GM18520 (cell line): ENCODE data around the gene MLXIPL.
"Not testable (repeated sequence)": the region's sequence is repeated elsewhere in the genome, so short reads cannot be mapped to it uniquely, and the experiment has no call there.

Source experiments
- ATAC-seq: cut with Tn5 transposase; IDR thresholded peaks from one replicate; pipeline ENCODE4 v1.9.1; 2021; ENCODE audit not compliant: unreplicated experiment

The MLXIPL gene

DNA sequence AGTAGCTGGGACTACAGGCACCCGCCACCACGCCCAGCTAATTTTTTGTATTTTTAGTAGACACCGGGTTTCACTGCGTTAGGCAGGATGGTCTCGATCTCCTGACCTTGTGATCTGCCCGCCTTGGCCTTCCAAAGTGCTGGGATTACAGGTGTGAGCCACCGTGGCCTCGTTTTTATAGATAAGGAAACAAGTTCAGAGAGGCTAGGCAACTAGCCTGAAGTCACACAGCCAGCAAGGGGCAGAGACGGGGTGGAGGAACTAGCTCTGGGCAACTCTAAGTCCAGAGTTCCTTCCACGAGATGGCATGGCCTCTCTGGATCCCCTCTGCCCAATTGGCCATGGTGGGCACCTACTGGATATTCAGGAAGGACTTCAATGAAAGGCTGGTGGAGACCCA, 9.4 kb downstream of the MLXIPL start:
- not testable (repeated sequence) for ATAC-seq

GRCh38 chr7:73613954-73614735, 10.2 kb downstream of the MLXIPL start:
- ATAC-seq: no peak

DNA sequence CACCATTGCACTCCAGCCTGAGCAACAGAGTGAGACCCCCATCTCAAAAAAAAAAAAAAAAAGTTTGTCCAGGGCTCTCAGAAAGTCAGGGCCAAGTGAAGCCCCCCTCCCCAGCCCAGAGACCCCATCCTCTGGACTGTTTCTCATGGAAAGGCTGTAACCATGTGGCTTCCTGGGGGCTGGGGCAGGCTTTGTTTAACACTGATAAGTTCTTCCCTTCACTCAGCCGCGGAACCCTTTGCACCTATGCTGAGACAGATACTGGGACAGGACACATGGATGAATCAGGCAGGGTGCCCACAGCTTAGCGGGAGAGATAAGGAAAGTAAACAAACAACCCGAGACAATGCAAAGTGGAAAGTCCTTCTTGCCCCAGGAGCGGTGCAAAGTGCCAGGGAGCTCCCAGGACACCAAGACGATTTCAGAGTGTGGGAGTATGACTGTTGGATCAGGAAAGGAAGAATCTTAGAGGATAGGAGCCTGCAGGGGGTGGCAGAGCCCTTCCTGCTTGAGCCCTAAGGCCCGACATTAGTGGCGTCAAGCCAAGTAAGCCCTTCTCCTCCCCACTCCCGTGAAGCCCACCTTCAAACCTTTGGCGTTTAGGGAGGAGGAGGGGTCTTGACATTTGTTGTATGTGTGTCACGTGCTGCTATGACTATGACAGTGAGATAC, 11.6 kb downstream of the MLXIPL start:
- no peak for ATAC-seq

DNA sequence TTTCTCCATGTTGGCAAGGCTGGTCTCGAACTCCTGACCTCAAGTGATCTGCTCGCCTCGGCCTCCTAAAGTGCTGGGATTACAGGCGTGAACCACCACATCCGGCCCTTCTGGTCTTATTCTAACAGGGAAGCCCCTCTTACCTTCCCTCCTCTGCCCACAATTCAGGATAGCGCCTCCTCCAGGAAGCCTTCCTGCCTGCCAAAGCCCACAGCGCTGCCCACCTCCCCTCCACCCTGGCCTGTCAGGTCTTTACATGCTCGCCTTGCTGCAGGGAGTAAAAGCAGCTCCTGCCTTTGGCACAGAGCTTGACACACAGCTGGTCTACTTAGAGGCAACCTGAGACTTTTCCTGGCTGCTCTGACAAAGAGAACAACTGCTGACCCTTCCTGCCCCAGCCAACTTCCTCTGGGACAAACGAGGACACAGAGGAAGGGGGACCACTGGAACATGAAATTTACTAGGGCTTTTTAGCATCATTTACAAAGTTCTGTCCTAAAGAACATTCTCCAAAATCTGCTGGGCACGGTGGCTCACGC, 13.2 kb downstream of the MLXIPL start:
- ATAC-seq: no peak

- ATAC-seq: no peak
Measured at GRCh38 chr7:73610105-73610504, 14.2 kb downstream of the MLXIPL start.

GRCh38 chr7:73607692-73607983, 16.7 kb downstream of the MLXIPL start:
- ATAC-seq: not testable (repeated sequence)

DNA sequence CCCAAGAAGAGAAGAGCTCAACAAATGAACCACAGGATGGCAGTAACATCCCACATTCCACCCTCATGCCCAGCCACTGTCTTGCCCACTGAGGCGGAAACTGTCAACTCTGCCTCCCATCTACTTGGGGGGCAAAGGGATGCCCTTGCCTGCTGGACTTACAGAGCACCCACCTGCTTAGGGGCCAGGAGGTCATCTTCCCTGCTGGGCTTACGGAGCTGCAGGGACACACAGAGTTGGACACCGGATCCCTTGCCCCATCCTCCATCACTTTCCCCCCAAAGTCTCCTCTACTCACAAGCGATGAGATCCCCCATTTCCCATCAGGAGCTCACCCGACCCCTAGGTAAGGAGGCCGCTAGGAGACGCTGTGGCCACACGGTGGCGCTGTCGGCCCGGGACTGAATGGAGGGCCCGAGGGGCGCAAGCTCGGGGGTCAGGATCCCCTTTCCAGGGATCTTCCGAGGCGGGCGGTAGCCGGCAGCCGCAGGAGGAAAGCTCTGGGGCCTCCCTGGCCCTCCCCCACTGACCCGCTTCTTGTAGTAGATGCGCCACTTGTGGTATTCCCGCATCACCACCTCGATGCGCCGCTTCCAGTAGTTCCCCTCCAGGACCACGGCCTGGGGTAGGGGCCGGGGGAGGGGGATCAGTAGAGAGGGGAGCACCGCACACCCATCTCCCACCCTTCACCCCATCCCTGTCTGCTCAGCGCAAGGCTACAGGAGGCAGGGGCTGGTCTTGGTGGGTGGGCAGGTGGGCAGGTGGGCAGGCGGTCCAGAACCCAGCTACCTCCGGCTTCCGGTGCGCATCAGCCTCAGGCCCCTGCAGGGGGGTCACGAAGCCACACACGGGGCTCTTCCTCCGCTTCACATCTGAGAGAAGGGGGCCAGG, 17.3 kb downstream of the MLXIPL start:
- ATAC-seq: no peak

DNA sequence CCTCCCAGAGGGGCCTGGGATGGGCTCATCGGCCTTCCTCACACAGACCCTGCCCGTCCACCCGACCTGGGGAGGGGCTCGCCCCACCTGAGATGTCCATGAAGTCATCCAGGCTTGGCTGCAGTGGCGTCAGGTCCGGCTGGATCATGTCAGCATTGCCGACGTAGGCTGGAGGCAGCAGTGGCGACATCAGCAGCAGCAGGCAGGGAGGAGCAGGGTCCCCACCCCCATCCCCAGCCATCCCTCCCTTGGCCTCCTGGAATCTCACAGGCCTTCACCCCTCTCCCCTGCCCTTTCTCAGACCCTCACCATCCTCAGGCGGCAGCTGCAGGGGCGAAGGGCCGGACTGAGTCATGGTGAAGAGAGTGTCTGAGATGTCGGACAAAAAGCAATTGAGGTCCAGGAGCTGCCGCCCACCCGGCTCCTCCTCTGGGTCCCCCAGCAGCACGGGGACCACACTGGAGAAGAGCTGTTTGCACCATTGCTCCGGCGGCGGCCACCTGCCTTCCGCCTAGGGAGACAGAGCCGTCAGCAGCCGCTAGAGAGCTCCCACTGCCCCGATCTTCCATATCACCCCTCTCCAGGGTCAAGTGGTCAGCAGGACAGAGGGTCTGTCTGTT, 18.6 kb downstream of the MLXIPL start:
- ATAC-seq: no peak

DNA sequence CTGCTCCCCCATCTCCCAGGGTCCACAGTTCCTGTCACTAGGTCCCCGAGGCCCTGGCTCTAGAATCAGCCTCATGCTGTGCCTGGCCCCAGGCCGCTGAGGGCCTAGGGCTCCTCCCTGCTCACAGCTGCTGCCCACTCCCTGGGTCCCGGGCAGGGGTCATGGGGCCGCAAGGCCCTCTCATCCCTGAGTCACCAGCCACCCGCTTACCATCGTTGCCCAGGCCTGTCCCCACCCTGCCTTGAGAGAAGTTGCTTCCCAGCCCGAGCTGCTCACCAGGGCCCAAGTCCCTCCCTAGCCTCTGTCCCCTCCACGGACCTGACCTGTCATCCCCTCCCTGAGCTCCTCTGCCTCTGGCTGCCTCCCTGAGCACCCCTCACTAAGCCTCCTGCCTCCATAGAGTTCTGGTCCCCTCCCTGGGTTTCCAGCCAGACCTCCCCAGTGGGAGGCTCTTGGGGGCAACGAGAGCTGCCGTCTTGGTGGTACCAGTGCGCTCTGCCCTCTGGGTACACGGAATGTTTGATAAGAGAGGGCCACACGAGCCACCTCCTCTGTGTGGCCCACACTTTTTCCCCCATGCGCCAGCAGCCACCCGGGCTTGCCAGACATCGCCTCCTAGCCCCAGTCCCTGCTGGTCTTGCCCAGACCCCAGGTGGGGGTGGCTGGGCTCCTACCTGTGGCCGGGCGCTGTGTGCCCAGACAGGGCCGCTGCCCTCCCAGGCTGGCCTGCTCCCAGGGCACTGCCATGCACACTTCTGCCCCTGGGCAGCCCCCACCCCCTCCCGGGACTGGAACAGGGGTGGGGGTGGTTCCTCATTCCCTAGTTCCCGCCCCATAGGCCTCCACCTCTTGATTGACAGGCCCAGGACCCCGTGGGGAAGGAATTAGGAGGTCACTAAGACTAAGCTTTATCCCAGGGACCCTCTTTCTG, 21.3 kb downstream of the MLXIPL start:
- ATAC-seq: no peak

DNA sequence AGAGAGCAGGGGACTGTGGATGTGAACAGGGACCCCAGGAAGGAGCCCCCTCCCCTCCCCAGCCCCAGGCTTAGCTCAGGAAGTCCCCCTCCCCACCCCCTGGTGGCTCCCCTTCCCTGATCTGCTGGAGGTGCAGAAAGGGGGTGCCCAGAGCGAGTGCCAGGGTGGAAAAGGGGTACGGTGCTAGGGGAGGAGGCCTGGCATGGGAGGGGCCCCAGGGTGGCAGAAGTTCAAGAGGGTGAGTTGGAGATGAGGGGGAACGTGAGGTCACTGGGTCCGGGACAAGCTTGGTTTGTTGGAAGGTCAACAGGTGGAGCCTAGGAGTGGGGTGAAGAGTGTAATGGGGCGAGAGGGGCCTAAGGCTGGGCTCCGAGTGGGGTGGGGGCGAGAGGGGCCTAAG, 24.4 kb downstream of the MLXIPL start:
- no peak for ATAC-seq

- no peak for ATAC-seq
Measured at GRCh38 chr7:73599151-73599882, 25.0 kb downstream of the MLXIPL start.

DNA sequence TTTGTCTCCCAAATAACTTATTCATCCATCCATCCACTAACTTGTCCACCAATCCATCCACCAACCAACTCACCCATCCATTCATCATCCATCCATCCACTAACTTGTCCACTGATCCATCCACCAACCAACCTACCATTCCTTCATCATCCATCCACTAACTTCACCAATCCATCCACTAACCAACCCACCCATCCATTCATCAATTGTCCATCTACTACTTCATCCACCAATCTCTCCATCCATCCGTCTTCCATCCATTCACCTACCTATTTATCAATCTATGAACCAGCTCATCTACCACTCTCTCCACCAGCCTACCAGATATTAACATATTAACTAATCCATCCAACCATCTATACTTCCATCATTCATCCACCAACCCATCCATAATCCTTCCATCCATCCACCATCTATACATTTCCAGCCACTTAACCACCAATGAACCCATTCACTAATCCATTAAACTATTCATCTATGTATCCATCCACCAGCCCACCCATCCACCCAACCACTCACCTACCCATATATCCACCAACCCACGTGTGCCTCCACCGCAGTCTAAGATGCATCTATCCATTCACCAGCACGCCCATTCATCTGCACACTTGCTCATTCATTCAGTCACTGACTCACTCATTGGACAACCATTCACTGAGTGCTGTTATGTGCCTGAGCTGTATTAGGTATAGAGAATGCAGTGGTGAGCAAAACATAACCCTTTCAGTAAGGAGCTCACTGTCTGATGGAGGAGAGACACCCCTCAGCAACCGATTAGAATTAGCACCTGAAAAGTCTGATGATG, 26.1 kb downstream of the MLXIPL start:
- ATAC-seq: no peak

- no peak for ATAC-seq
Measured at GRCh38 chr7:73596191-73597065, 27.9 kb downstream of the MLXIPL start.

DNA sequence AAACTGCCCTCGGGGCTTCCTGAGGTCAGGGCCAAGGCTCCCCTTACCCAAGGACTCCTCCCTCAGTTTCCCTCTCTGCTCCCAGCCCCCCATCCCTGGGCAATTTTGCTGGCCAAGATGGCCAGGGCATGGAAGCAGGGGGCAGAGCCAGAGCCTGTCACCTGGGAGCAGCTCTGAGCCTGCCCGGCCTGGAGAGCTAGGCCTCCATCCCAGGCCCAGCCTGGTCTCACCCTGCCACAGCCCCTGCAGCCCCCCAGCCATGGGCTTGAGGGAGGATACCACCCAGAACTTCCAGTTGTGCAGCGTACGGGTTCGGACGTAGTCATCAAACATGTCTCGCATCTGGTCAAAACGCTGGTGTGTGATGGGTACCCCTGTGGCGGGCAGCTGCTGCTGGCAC, 29.0 kb downstream of the MLXIPL start:
- no peak for ATAC-seq

DNA sequence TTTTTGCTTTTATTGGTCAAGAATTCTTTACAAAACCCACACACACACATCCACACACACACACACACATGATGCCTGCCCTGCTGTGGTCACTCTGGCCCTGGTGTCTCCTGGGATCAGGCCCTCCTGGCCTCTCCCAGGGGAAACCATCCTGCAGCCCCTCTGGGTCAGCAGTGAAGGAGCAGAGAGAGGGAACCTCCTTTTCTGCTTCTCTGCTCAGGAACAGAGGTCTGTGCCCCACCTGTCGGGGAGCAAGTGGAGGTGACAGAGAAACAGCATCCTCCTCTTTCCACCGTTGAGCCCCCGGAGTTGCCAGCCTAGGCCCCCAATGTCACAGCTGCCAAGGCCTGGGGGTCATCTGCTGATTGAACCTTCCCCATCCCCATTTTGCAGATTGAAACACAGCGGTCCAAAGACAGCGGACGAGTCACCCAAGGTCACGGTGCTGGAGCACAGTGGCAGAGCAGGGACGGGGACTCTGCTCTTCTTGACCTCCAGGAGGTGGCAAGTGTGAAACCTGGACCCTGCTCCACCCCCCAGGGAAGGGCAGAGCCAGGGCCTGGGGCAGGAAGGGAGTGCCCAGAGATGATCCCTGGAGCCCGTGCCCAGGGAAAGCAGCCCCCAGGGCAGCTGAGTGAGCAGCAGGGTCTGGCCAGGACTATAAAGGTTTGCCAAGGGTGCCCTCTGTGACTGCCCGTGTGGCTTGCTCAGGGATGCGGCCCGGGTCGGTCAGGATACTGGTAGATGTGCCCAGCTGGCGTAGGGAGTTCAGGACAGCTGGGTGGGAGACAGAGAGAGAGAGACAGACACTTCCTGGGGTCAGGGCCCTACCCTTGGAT, 30.9 kb downstream of the MLXIPL start:
- no peak for ATAC-seq

DNA sequence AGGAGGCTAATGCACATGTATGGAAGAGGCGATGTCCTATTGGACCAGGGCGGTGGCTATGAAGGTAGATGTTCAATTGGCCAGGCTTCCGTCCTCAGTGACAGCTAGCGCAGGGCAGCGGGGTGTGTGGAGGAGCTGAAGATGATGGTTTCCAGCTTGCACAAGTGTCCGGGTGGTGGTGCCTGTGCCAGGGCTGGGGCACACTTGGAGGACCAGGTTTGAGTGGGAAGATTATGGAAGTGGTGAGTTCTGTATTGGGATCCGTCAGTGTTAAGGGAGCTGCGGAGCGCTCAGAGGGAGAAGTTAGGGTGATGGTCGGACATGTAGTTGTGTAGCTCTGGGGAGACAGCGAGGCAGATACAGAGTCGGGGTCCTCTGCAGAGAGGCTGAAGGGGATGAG, 37.4 kb downstream of the MLXIPL start:
- no peak for ATAC-seq

- no peak for ATAC-seq
Measured at GRCh38 chr7:73585196-73585595, 39.1 kb downstream of the MLXIPL start.
